ENCODE measurements around the gene LSM6. TPM values are rescaled to one million over a fixed set of nuclear protein-coding genes. Genes with fewer than 3 reads are reported as not detected.

The LSM6 gene
- total and polyA plus RNA-seq, 8 donors = 1.8 to 93.8 (median 28.7) TPM

DNA sequence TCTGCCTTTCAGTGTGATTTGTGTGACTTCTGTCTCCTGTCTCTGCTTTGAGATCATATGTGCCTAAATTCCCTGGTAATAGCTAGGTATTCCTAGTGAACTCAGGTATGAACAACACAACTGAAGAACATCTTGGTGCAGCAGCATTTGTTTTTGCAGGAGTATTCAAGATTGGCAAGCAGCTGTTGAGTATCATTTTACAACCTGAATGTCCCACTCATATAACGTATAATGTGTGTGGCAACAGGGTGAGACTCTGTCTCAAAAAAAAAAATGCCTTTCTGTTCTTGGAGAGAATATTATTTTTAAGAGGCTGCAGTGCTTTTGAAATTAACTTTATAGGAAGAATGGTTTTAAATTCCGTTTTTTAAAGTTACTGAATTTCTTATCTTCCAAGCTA, 7.7 kb downstream of the LSM6 start:
- no peak for TF ChIP-seq POLR2A (IDR thresholded peaks at IDR 0.05)
- no peak for TF ChIP-seq POLR2AphosphoS5 (IDR thresholded peaks at IDR 0.05)
- no peak for TF ChIP-seq CTCF (IDR thresholded peaks at IDR 0.05)
- TF ChIP-seq EP300 (IDR thresholded peaks at IDR 0.05) = no peak
- H3K36me3 ChIP-seq = peaks cover 7 to 51% (median 47%) of the 10 kb centered on the region in 4 donors
- no peaks in the 10 kb centered on the region for H3K9me3 ChIP-seq
- 87 to 90% (median 89%) methylated on average over 2 of the region's 2 CpGs for WGBS, 5 donors
- DNase-seq = no peak
- H3K4me3 ChIP-seq = no peak overlapping the region
- H3K4me1 ChIP-seq = peaks cover 11 to 44% (median 25%) of the 10 kb centered on the region in 4 donors
- no peak overlapping the region for H3K27ac ChIP-seq
- no peaks in the 10 kb centered on the region for H3K27me3 ChIP-seq
- intact Hi-C loops (cut with DNase I; ENCODE audit: low total_unique reads) = no loop called here

- peaks cover 0 to 20% (median 10%) of the 10 kb centered on the region in 4 donors for H3K4me1 ChIP-seq
- TF ChIP-seq EP300 (IDR thresholded peaks at IDR 0.05) = no peak
- no peak for TF ChIP-seq POLR2AphosphoS5 (IDR thresholded peaks at IDR 0.05)
- intact Hi-C loops (cut with DNase I; ENCODE audit: low total_unique reads) = no loop called here
- H3K4me3 ChIP-seq = no peak overlapping the region
- H3K27ac ChIP-seq = no peak overlapping the region
- no peak for DNase-seq
- no peaks in the 10 kb centered on the region for H3K27me3 ChIP-seq
- no peaks in the 10 kb centered on the region for H3K9me3 ChIP-seq
- peaks cover 11 to 80% (median 75%) of the 10 kb centered on the region in 4 donors for H3K36me3 ChIP-seq
- 91 to 93% (median 93%) methylated on average over 4 of the region's 4 CpGs for WGBS, 5 donors
Observed at GRCh38 chr4:146186041-146186440, 10.5 kb downstream of the LSM6 start.

GRCh38 chr4:146186596-146186995, 11.1 kb downstream of the LSM6 start:
- H3K9me3 ChIP-seq = no peaks in the 10 kb centered on the region
- peaks cover 11 to 85% (median 78%) of the 10 kb centered on the region in 4 donors for H3K36me3 ChIP-seq
- H3K4me3 ChIP-seq = no peak overlapping the region
- no peak overlapping the region for H3K27ac ChIP-seq
- intact Hi-C loops (cut with DNase I; ENCODE audit: low total_unique reads) = no loop called here
- H3K4me1 ChIP-seq = peaks cover 0 to 21% (median 8%) of the 10 kb centered on the region in 4 donors
- no peak for DNase-seq
- WGBS, 5 donors = 77 to 90% (median 84%) methylated on average over 3 of the region's 3 CpGs
- no peaks in the 10 kb centered on the region for H3K27me3 ChIP-seq
- TF ChIP-seq EP300 (IDR thresholded peaks at IDR 0.05) (no peak), POLR2AphosphoS5 (IDR thresholded peaks at IDR 0.05) (no peak), POLR2A (IDR thresholded peaks at IDR 0.05) (no peak), CTCF (IDR thresholded peaks at IDR 0.05) (no peak)

- intact Hi-C loops (cut with DNase I; ENCODE audit: low total_unique reads) = no loop called here
- DNase-seq = peak in 1 of 2 donors; percentile 53
- H3K4me3 ChIP-seq = no peak overlapping the region
- WGBS, 5 donors = 59 to 80% (median 69%) methylated on average over 2 of the region's 2 CpGs
- H3K27me3 ChIP-seq = no peaks in the 10 kb centered on the region
- H3K36me3 ChIP-seq = peaks cover 6 to 70% (median 63%) of the 10 kb centered on the region in 4 donors
- no peaks in the 10 kb centered on the region for H3K9me3 ChIP-seq
- H3K4me1 ChIP-seq = peaks cover 0 to 21% (median 6%) of the 10 kb centered on the region in 4 donors
- TF ChIP-seq EP300 (IDR thresholded peaks at IDR 0.05) (no peak), POLR2AphosphoS5 (IDR thresholded peaks at IDR 0.05) (peak in 1 of 3 donors; percentile 7)
- peak overlapping the region in 1 of 5 donors; percentile 44 for H3K27ac ChIP-seq
Observed at GRCh38 chr4:146190456-146190855, 14.9 kb downstream of the LSM6 start.

- no peaks in the 10 kb centered on the region for H3K9me3 ChIP-seq
- intact Hi-C loops (cut with DNase I; ENCODE audit: low total_unique reads) = no loop called here
- WGBS, 5 donors = 75 to 82% (median 77%) methylated on average over 9 of the region's 9 CpGs
- peaks cover 0 to 21% (median 6%) of the 10 kb centered on the region in 4 donors for H3K4me1 ChIP-seq
- DNase-seq = peak in 1 of 2 donors; percentile 37
- no peak overlapping the region for H3K4me3 ChIP-seq
- TF ChIP-seq EP300 (IDR thresholded peaks at IDR 0.05) (no peak), CTCF (IDR thresholded peaks at IDR 0.05) (no peak), POLR2AphosphoS5 (IDR thresholded peaks at IDR 0.05) (no peak), POLR2A (IDR thresholded peaks at IDR 0.05) (no peak)
- peak overlapping the region in 4 of 5 donors; percentile 5 to 44 (median 36) for H3K27ac ChIP-seq
- H3K27me3 ChIP-seq = no peaks in the 10 kb centered on the region
- H3K36me3 ChIP-seq = peaks cover 6 to 57% (median 52%) of the 10 kb centered on the region in 4 donors
Observed at GRCh38 chr4:146191766-146192458, 16.4 kb downstream of the LSM6 start.

Measured in stomach (tissue), 9 donors.